Tibial artery (tissue), 4 donors: ENCODE data around the gene NEUROD4.

Experiments
- DNase-seq, 2 donors: peaks; one replicate each; pipeline ENCODE4 v3.0.0-alpha.2; 2019
- H3K27ac ChIP-seq, 2 donors: fragments of 200-600 bp; sonication (generic) in 1 of 2; 1 replicate in 1 of 2; 2 replicates in 1 of 2; pipeline ENCODE4 v1.5.1; 2018 to 2019; ENCODE audit warnings: mild to moderate bottlenecking in 1 of 2
- H3K27me3 ChIP-seq, 2 donors: fragments of 200-600 bp; sonication (generic) in 1 of 2; one replicate each; pipeline versions ENCODE4 v1.5.1 to v1.6.0; 2016 to 2019
- H3K36me3 ChIP-seq, 3 donors: fragments of 200-600 bp; sonication (generic) in 2 of 3; one replicate each; pipeline ENCODE4 v1.5.1; 2016 to 2019; ENCODE audit warnings: mild to moderate bottlenecking in 2 of 3
- H3K4me1 ChIP-seq, 4 donors: fragments of 200-600 bp; sonication (generic) in 2 of 4; 1 replicate in 3 of 4; 2 replicates in 1 of 4; pipeline ENCODE4 v1.5.1; 2016 to 2019
- H3K4me3 ChIP-seq, 2 donors: fragments of 200-600 bp; sonication (generic) in 1 of 2; 1 replicate in 1 of 2; 2 replicates in 1 of 2; pipeline ENCODE4 v1.5.1; 2018 to 2019; ENCODE audit warnings: mild to moderate bottlenecking in 2 of 2
- H3K9me3 ChIP-seq, 3 donors: fragments of 200-600 bp; sonication (generic) in 1 of 3; one replicate each; pipeline ENCODE4 v1.5.1; 2016 to 2019
- intact Hi-C: fragments of 100-400 bp; cut with DNase I; formaldehyde crosslinking; loops from one replicate; pipeline ENCODE4 v1.15.0; 2023; ENCODE audit warnings: low total_unique reads
- TF ChIP-seq, protein P1 (sequence below), 2 experiments: fragments of 200-600 bp in 1 of 2; fragments of 450-650 bp in 1 of 2; IDR thresholded peaks; one replicate each; pipeline ENCODE4 v1.5.1; 2017 to 2019; ENCODE audit warnings: antibody characterized with exemption in 2 of 2, mild to moderate bottlenecking in 1 of 2, moderate library complexity in 1 of 2

NEUROD4 gene

DNA sequence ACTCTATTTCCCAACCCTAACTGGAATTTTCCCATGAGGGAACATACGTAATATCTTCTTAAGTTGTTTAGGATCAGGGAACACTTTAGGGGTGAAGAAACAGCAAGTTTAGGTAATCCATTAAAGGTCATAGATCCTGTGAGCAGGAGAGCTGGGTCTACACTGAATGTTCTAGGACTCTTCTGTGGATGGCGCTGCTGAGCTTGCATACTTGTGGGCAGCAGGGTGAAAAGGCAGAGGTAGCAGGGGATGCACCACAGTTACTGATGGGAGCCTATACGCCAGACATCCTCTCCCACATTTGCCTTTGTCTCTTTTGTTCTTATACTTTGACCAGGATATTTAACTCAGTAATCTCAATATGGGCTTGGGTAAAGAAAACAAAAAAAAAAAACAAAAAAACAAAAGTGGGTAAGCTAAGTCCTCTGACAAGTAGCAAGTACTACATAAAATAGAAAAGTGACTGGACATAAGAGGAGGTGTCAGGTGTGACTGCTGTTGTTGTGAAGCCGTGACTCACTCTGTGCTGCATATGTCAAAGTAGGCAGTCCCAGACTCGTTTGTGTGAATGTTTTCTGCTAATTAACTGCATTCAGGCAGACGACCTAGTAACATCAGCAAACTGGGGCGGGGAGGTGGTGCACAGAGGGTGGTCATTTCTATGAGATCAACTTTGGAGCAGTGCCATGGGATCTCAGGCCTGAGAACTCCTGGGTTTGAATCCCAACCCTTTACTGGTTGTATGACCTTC is 31.6 kb downstream of the NEUROD4 start:
- intact Hi-C loops: no loop called here
- Histone ChIP-seq H3K27ac (no peak overlapping the region), H3K9me3 (no peaks in the 10 kb centered on the region), H3K4me1 (no peaks in the 10 kb centered on the region), H3K27me3 (no peaks in the 10 kb centered on the region), H3K4me3 (no peak overlapping the region), H3K36me3 (no peaks in the 10 kb centered on the region)
- TF ChIP-seq, protein P1, sequence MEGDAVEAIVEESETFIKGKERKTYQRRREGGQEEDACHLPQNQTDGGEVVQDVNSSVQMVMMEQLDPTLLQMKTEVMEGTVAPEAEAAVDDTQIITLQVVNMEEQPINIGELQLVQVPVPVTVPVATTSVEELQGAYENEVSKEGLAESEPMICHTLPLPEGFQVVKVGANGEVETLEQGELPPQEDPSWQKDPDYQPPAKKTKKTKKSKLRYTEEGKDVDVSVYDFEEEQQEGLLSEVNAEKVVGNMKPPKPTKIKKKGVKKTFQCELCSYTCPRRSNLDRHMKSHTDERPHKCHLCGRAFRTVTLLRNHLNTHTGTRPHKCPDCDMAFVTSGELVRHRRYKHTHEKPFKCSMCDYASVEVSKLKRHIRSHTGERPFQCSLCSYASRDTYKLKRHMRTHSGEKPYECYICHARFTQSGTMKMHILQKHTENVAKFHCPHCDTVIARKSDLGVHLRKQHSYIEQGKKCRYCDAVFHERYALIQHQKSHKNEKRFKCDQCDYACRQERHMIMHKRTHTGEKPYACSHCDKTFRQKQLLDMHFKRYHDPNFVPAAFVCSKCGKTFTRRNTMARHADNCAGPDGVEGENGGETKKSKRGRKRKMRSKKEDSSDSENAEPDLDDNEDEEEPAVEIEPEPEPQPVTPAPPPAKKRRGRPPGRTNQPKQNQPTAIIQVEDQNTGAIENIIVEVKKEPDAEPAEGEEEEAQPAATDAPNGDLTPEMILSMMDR (IDR thresholded peaks at IDR 0.05): no peak
- no peak for DNase-seq

DNA sequence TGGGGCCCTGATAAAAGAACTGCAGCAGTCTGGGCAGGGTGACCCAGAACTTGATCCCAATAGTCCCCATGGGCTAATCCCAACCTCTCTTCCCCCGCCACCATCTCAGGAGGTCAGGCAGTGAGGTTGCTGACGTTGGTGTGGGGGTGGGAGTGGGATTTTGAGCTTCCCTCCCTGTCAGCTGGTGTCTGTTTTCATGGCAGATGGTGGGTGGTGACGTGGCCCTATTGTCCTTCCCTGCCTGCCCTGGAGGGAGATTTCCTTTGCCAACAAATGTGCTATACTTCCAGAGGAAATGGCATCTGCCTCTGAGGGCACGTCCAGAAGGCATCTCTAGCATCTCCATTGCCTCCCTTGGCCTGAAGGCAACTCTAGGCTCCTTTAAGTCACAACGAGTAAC is 37.7 kb downstream of the NEUROD4 start:
- H3K9me3 ChIP-seq: no peaks in the 10 kb centered on the region
- no peak for DNase-seq

DNA sequence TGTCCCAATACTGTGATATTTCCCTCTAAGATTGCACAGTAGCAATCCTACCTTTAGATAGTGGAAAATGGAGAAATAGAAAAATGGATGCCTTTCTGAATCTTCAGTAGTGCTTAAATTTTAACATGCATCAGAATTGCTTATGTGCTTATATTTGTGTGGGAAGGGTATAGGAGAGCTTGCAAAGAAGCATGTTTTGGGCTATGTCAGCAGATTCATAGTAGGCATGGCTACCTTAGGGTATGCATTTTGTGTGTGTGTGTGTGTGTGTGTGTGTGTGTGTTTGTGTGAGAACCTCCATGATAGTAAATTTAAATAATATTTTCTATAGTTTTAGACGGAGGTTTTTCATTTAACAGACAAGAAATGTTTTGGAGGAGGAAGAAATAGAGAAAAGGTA is 38.3 kb downstream of the NEUROD4 start:
- TF ChIP-seq, protein P1 (IDR thresholded peaks at IDR 0.05): no peak
- H3K4me1 ChIP-seq: no peaks in the 10 kb centered on the region
- peaks cover 0 to 2% of the 10 kb centered on the region in 2 donors for H3K27me3 ChIP-seq
- H3K9me3 ChIP-seq: no peaks in the 10 kb centered on the region
- H3K27ac ChIP-seq: no peak overlapping the region
- no peak overlapping the region for H3K4me3 ChIP-seq
- intact Hi-C loops: no loop called here
- no peak for DNase-seq
- H3K36me3 ChIP-seq: no peaks in the 10 kb centered on the region

More for the DNA sequence above, 37.7 kb downstream of the NEUROD4 start:
- H3K27me3 ChIP-seq: peaks cover 0 to 2% of the 10 kb centered on the region in 2 donors
- TF ChIP-seq, protein P1 (IDR thresholded peaks at IDR 0.05): no peak
- intact Hi-C loops: no loop called here
- no peak overlapping the region for H3K27ac ChIP-seq
- H3K4me3 ChIP-seq: no peak overlapping the region
- H3K4me1 ChIP-seq: no peaks in the 10 kb centered on the region
- no peaks in the 10 kb centered on the region for H3K36me3 ChIP-seq

DNA sequence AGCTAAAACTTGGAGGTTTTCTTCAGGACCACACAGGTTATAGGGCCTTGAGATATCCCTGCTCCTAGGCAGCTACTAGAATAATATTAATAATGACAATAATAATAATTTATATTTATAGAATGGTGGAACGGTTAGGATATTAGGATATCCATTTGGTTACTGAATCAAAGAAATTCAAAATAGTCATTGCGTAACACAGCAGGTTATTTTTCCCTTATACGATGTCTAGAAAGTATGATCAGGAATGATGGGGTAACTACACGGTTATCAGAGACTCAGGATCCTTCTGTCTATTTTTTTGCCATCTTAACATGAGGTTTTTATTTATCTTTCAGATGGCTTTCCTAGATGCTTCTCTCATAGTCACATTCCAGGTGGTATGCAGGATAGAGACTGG is 39.0 kb downstream of the NEUROD4 start:
- DNase-seq: no peak
- Histone ChIP-seq H3K9me3 (no peaks in the 10 kb centered on the region), H3K27ac (no peak overlapping the region), H3K27me3 (peaks cover 0 to 2% of the 10 kb centered on the region in 2 donors), H3K4me1 (no peaks in the 10 kb centered on the region), H3K4me3 (no peak overlapping the region), H3K36me3 (no peaks in the 10 kb centered on the region)
- TF ChIP-seq, protein P1 (IDR thresholded peaks at IDR 0.05): no peak
- intact Hi-C loops: no loop called here

DNA sequence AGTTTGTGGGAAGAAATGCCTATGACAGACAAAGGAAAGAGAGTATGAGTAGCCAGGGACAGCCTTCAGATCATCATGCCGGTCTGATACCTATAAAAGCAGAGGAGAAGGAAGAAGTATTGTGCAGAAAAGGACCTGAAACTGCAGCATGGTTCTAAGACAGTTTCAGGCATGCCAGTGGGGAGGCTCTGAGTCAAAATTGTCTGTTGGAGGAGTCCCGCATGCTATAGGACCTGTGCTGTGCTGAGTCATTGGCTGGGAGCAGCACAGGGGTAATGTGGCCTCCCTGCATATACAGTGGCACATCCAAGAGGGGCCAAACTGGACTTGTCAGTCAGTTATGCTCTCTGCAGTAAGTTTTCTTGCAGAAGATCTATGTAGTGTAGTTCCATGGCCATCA is 40.7 kb downstream of the NEUROD4 start:
- Histone ChIP-seq H3K9me3 (no peaks in the 10 kb centered on the region), H3K27me3 (peaks cover 0 to 2% of the 10 kb centered on the region in 2 donors), H3K27ac (no peak overlapping the region), H3K4me1 (no peaks in the 10 kb centered on the region), H3K4me3 (no peak overlapping the region), H3K36me3 (no peaks in the 10 kb centered on the region)
- TF ChIP-seq, protein P1 (IDR thresholded peaks at IDR 0.05): no peak
- DNase-seq: no peak
- intact Hi-C loops: no loop called here
